HEK293 (cell line): ENCODE measurements around the gene SLC25A11.

Source experiments
- CTCF ChIA-PET: fragments of 350-600 bp; formaldehyde crosslinking; extraction: SDS; loops from one replicate; lab custom pipeline; 2021; ENCODE audit warnings: antibody characterized with exemption; lab: Yijun Ruan, JAX
- POLR2A ChIA-PET: fragments of 300-600 bp; formaldehyde crosslinking; extraction: SDS; loops from one replicate; lab custom pipeline; 2020; ENCODE audit warnings: antibody characterized with exemption, inconsistent platforms; lab: Yijun Ruan, JAX
- H3K27ac ChIP-seq: fragments of 200-500 bp; sonication (Bioruptor generic); 2 replicates; pipeline ENCODE4 v1.5.1; 2014; ENCODE audit warnings: low read depth, low read length, control low read depth, inconsistent platforms; ENCODE audit errors: extremely low read depth
- H3K36me3 ChIP-seq, 2 experiments: fragments of 200-500 bp in 1 of 2; sonication (Bioruptor generic) in 1 of 2; 1 replicate in 1 of 2; 2 replicates in 1 of 2; pipeline ENCODE4 v1.5.1; 2014 to 2017; ENCODE audit warnings: inconsistent platforms in 2 of 2, low read length in 2 of 2; ENCODE audit not compliant: control insufficient read depth in 2 of 2, insufficient read depth in 1 of 2
- H3K4me1 ChIP-seq: fragments of 200-500 bp; sonication (Bioruptor generic); 2 replicates; pipeline ENCODE4 v1.5.1; 2014; ENCODE audit warnings: mild to moderate bottlenecking, low read length, inconsistent platforms; ENCODE audit not compliant: control insufficient read depth, insufficient read depth
- H3K4me3 ChIP-seq: 2 replicates; pipeline ENCODE4 v1.5.1; 2011; ENCODE audit warnings: low read depth, mild to moderate bottlenecking, control low read depth, low read length, moderate library complexity
- H3K9me3 ChIP-seq: fragments of 200-500 bp; sonication (Bioruptor generic); 2 replicates; pipeline ENCODE4 v1.5.1; 2014; ENCODE audit warnings: low read depth, low read length, inconsistent platforms; ENCODE audit not compliant: control insufficient read depth, insufficient read depth
- CTCF ChIP-seq: fragments of 450-650 bp; formaldehyde crosslinking; IDR thresholded peaks from 2 replicates; pipeline ENCODE4 v1.5.1; 2016; ENCODE audit warnings: missing biosample characterization, missing genetic modification characterization
- EGR2 ChIP-seq: fragments of 450-650 bp; formaldehyde crosslinking; IDR thresholded peaks from 2 replicates; pipeline ENCODE4 v1.5.1; 2016; ENCODE audit warnings: low read depth, missing biosample characterization, missing genetic modification characterization
- PRDM10 ChIP-seq: fragments of 450-650 bp; formaldehyde crosslinking; IDR thresholded peaks from 2 replicates; pipeline ENCODE4 v1.5.1; 2016; ENCODE audit warnings: missing biosample characterization, missing genetic modification characterization
- PRDM2 ChIP-seq: fragments of 450-650 bp; formaldehyde crosslinking; IDR thresholded peaks from 2 replicates; pipeline ENCODE4 v1.5.1; 2016; ENCODE audit warnings: missing biosample characterization, missing genetic modification characterization, borderline replicate concordance
- SP7 ChIP-seq: fragments of 450-650 bp; formaldehyde crosslinking; IDR thresholded peaks from 2 replicates; pipeline ENCODE4 v1.5.1; 2016; ENCODE audit warnings: missing biosample characterization, missing genetic modification characterization
- ZBTB1 ChIP-seq: fragments of 450-650 bp; formaldehyde crosslinking; IDR thresholded peaks from 2 replicates; pipeline ENCODE4 v1.5.1; 2016; ENCODE audit warnings: missing biosample characterization, missing genetic modification characterization
- ZBTB49 ChIP-seq: fragments of 450-650 bp; formaldehyde crosslinking; IDR thresholded peaks from 2 replicates; pipeline ENCODE4 v1.5.1; 2016; ENCODE audit warnings: missing biosample characterization, missing genetic modification characterization, low read depth
- ZFHX2 ChIP-seq: fragments of 450-650 bp; formaldehyde crosslinking; conservative IDR thresholded peaks from 2 replicates; pipeline ENCODE4 v1.5.1; 2016; ENCODE audit warnings: missing biosample characterization, missing genetic modification characterization
- ZFP41 ChIP-seq: fragments of 450-650 bp; formaldehyde crosslinking; IDR thresholded peaks from 2 replicates; pipeline ENCODE4 v1.5.1; 2016; ENCODE audit warnings: missing biosample characterization, missing genetic modification characterization, borderline replicate concordance
- ZNF10 ChIP-seq: fragments of 450-650 bp; formaldehyde crosslinking; IDR thresholded peaks from 2 replicates; pipeline ENCODE4 v1.5.1; 2017; ENCODE audit warnings: missing biosample characterization, missing genetic modification characterization
- ZNF133 ChIP-seq: fragments of 450-650 bp; formaldehyde crosslinking; IDR thresholded peaks from 2 replicates; pipeline ENCODE4 v1.5.1; 2016; ENCODE audit warnings: missing biosample characterization, missing genetic modification characterization
- ZNF302 ChIP-seq: fragments of 450-650 bp; formaldehyde crosslinking; IDR thresholded peaks from 2 replicates; pipeline ENCODE4 v1.5.1; 2016; ENCODE audit warnings: missing biosample characterization, missing genetic modification characterization, low read depth
- ZNF48 ChIP-seq: fragments of 450-650 bp; formaldehyde crosslinking; IDR thresholded peaks from 2 replicates; pipeline ENCODE4 v1.5.1; 2016; ENCODE audit warnings: missing biosample characterization, missing genetic modification characterization
- ZNF501 ChIP-seq: fragments of 450-650 bp; formaldehyde crosslinking; IDR thresholded peaks from 2 replicates; pipeline ENCODE4 v1.5.1; 2016; ENCODE audit warnings: missing biosample characterization, missing genetic modification characterization
- ZNF530 ChIP-seq: fragments of 450-650 bp; formaldehyde crosslinking; IDR thresholded peaks from 2 replicates; pipeline ENCODE4 v1.5.1; 2016; ENCODE audit warnings: low read depth, missing biosample characterization, missing genetic modification characterization
- ZNF548 ChIP-seq: fragments of 450-650 bp; formaldehyde crosslinking; IDR thresholded peaks from 2 replicates; pipeline ENCODE4 v1.5.1; 2016; ENCODE audit warnings: missing biosample characterization, missing genetic modification characterization
- ZNF561 ChIP-seq: fragments of 450-650 bp; IDR thresholded peaks from 2 replicates; pipeline ENCODE4 v1.5.1; 2018; ENCODE audit warnings: missing biosample characterization, missing genetic modification characterization, borderline replicate concordance
- ZNF639 ChIP-seq: fragments of 450-650 bp; formaldehyde crosslinking; IDR thresholded peaks from 2 replicates; pipeline ENCODE4 v1.5.1; 2016; ENCODE audit warnings: missing biosample characterization, missing genetic modification characterization
- ZNF660 ChIP-seq: fragments of 450-650 bp; IDR thresholded peaks from 2 replicates; pipeline ENCODE4 v1.5.1; 2018; ENCODE audit warnings: missing biosample characterization, mild to moderate bottlenecking, missing genetic modification characterization
- ZNF768 ChIP-seq: fragments of 450-650 bp; formaldehyde crosslinking; IDR thresholded peaks from 2 replicates; pipeline ENCODE4 v1.5.1; 2018; ENCODE audit warnings: missing biosample characterization, mild to moderate bottlenecking, missing genetic modification characterization

Gene SLC25A11

GRCh38 chr17:4939796-4940554 is at the start of gene SLC25A11, which contains the start of gene RNF167:
SLC25A11 (minus strand) TSS chr17:4940046; CDS start chr17:4939910, 136 bp downstream.
RNF167 (plus strand) TSS chr17:4940268; CDS start chr17:4940910, 642 bp downstream.
- ChIA-PET POLR2A (interaction anchor here (0.5 to 3.4 kb wide), 29 partner anchors 10 to 896 kb away, joined by 3 to 109 read pairs (median 4); partner anchors contain the start of genes CAMTA2, CHRNE, ENO3 and INCA1), CTCF (interaction anchor here (0.5 to 3.0 kb wide), 15 partner anchors 8 to 1060 kb away, joined by 3 to 20 read pairs (median 3); partner anchors contain the start of genes CHRNE and PFN1)
- Histone ChIP-seq H3K27ac (peak within 1 kb of the TSS; percentile 93), H3K4me1 (peaks cover 9% of the 10 kb centered on the region), H3K4me3 (peak within 1 kb of the TSS; percentile 87), H3K9me3 (no peaks in the 10 kb centered on the region), H3K36me3 (peaks cover 42 to 73% of the 10 kb centered on the region in 2 experiments)
- no peak for TF ChIP-seq ZNF548
- no peak; the same call in 1 of the 2 replicates for TF ChIP-seq ZNF639 (tag by site-specific recombination)
- TF ChIP-seq ZNF10 (tag by site-specific recombination) = peak; percentile 82
- TF ChIP-seq ZNF48 (tag by site-specific recombination) = no peak
- TF ChIP-seq PRDM10 (tag by site-specific recombination) = peak; percentile 76
- TF ChIP-seq ZFHX2 (tag by site-specific recombination) = no peak
- no peak for TF ChIP-seq ZNF133 (tag by site-specific recombination)
- no peak for TF ChIP-seq EGR2 (tag by site-specific recombination)
- no peak for TF ChIP-seq ZFP41 (tag by site-specific recombination)
- no peak for TF ChIP-seq ZNF302 (tag by site-specific recombination)
- TF ChIP-seq CTCF = no peak
- no peak for TF ChIP-seq ZBTB49 (tag by site-specific recombination)
- TF ChIP-seq SP7 (tag by site-specific recombination) = peak; percentile 32; the same call in 1 of the 2 replicates
- peak; percentile 80 for TF ChIP-seq ZNF660 (tag by site-specific recombination)
- no peak for TF ChIP-seq ZBTB1 (tag by site-specific recombination)
- TF ChIP-seq ZNF768 (tag by site-specific recombination) = no peak
- TF ChIP-seq PRDM2 (tag by site-specific recombination) = no peak
- TF ChIP-seq ZNF501 = no peak; the same call in 1 of the 2 replicates
- no peak for TF ChIP-seq ZNF530
- peak; percentile 82; the same call in 1 of the 2 replicates for TF ChIP-seq ZNF561
